Coronary artery (tissue), 2 donors: ENCODE results near the gene PSMA7.

Source experiments
- DNase-seq: peaks from one replicate; pipeline ENCODE4 v3.0.0-alpha.2; 2017; ENCODE audit warnings: low spot score
- H3K27ac ChIP-seq, 2 donors: fragments of 200-600 bp; sonication (generic); one replicate each; pipeline ENCODE4 v1.5.1; 2016 to 2019
- H3K4me3 ChIP-seq: fragments of 200-600 bp; sonication (generic); 2 replicates; pipeline ENCODE4 v1.5.1; 2016; ENCODE audit warnings: mild to moderate bottlenecking, moderate library complexity
- CTCF ChIP-seq: fragments of 200-600 bp; sonication (generic); IDR thresholded peaks from one replicate; pipeline ENCODE4 v1.5.1; 2019; ENCODE audit warnings: antibody characterized with exemption

The PSMA7 gene

GRCh38 chr20:62136283-62137091 is 6.7 kb downstream of the PSMA7 start:
- H3K4me3 ChIP-seq, result no peak overlapping the region

GRCh38 chr20:62135573-62136266 is 7.5 kb downstream of the PSMA7 start:
- Histone ChIP-seq H3K27ac (peak overlapping the region in 1 of 2 donors; percentile 2), H3K4me3 (no peak overlapping the region)
- no peak for DNase-seq
- TF ChIP-seq CTCF, result no peak

More at GRCh38 chr20:62136283-62137091, 6.7 kb downstream of the PSMA7 start:
- peak; percentile 42 for TF ChIP-seq CTCF
- no peak for DNase-seq
- H3K27ac ChIP-seq, result no peak overlapping the region

GRCh38 chr20:62134735-62135231 is 8.4 kb downstream of the PSMA7 start:
- no peak for TF ChIP-seq CTCF
- no peak overlapping the region for H3K4me3 ChIP-seq
- peak; percentile 77 for DNase-seq
- H3K27ac ChIP-seq, result peak overlapping the region; percentile 1 to 82

GRCh38 chr20:62133864-62134263 is 9.3 kb downstream of the PSMA7 start:
- no peak overlapping the region for H3K4me3 ChIP-seq
- H3K27ac ChIP-seq, result peak overlapping the region; percentile 1 to 74
- TF ChIP-seq CTCF, result no peak
- peak; percentile 71 for DNase-seq

GRCh38 chr20:62133051-62133845 is 9.9 kb downstream of the PSMA7 start:
- Histone ChIP-seq H3K4me3 (no peak overlapping the region), H3K27ac (peak overlapping the region in 1 of 2 donors; percentile 74)
- DNase-seq, result peak; percentile 74
- no peak for TF ChIP-seq CTCF

- DNase-seq, result no peak
- H3K27ac ChIP-seq, result peak overlapping the region in 1 of 2 donors; percentile 74
Observed at GRCh38 chr20:62132421-62132820, 10.8 kb downstream of the PSMA7 start.

More at GRCh38 chr20:62132421-62132820, 10.8 kb downstream of the PSMA7 start:
- no peak for TF ChIP-seq CTCF
- no peak overlapping the region for H3K4me3 ChIP-seq
